CD4-positive, CD25-positive, alpha-beta regulatory T cell (primary cell): ENCODE data around the gene GET4. TPM values are rescaled to one million over a fixed set of nuclear protein-coding genes. Genes with fewer than 3 reads are reported as not detected.

Experiments used
- ATAC-seq, 2 donors: fragments of 150-1000 bp; cut with Tn5 transposase; one replicate each; pipeline ENCODE4 v1.10.0; 2021; ENCODE audit warnings: low read depth in 2 of 2, moderate number of reproducible peaks in 2 of 2, moderate library complexity in 1 of 2
- DNase-seq, 3 donors: peaks; one replicate each; pipeline versions ENCODE4 v3.0.0 to v3.0.0-alpha.2; 2012 to 2022; ENCODE audit warnings: mixed read lengths in 1 of 3
- H3K27ac ChIP-seq: one replicate; pipeline ENCODE4 v1.7.0; 2013; ENCODE audit warnings: mild to moderate bottlenecking, low read length; ENCODE audit not compliant: insufficient read depth, poor library complexity, severe bottlenecking
- H3K27me3 ChIP-seq: one replicate; pipeline ENCODE4 v1.7.0; 2013; ENCODE audit warnings: low read length; ENCODE audit not compliant: control insufficient read depth, insufficient read depth
- H3K36me3 ChIP-seq: one replicate; pipeline ENCODE4 v1.7.0; 2013; ENCODE audit warnings: mild to moderate bottlenecking, low read length, moderate library complexity; ENCODE audit not compliant: control insufficient read depth, insufficient read depth
- H3K4me1 ChIP-seq: 2 replicates; pipeline ENCODE4 v1.7.0; 2013; ENCODE audit warnings: mild to moderate bottlenecking, low read length; ENCODE audit not compliant: insufficient read depth, control insufficient read depth, poor library complexity, severe bottlenecking
- H3K4me3 ChIP-seq: one replicate; pipeline ENCODE4 v1.7.0; 2013; ENCODE audit warnings: low read depth, mild to moderate bottlenecking, low read length, moderate library complexity
- H3K9me3 ChIP-seq, 2 experiments: 1 replicate in 1 of 2; 2 replicates in 1 of 2; pipeline ENCODE4 v1.7.0; 2013; ENCODE audit warnings: low read length in 2 of 2, mild to moderate bottlenecking in 1 of 2, moderate library complexity in 1 of 2; ENCODE audit not compliant: control insufficient read depth in 2 of 2
- H3K27ac Mint-ChIP-seq, 3 donors: one replicate each; pipeline ENCODE4 v1.8.0; 2020 to 2022; ENCODE audit warnings: mild to moderate bottlenecking in 3 of 3, mixed read lengths in 3 of 3, moderate library complexity in 2 of 3
- H3K27me3 Mint-ChIP-seq: one replicate; pipeline ENCODE4 v1.8.0; 2022; ENCODE audit warnings: mild to moderate bottlenecking, mixed read lengths
- H3K36me3 Mint-ChIP-seq: one replicate; pipeline ENCODE4 v1.8.0; 2020; ENCODE audit warnings: mixed read lengths
- H3K4me1 Mint-ChIP-seq, 4 donors: one replicate each; pipeline ENCODE4 v1.8.0; 2020 to 2022; ENCODE audit warnings: mixed read lengths in 4 of 4, mild to moderate bottlenecking in 1 of 4
- H3K4me3 Mint-ChIP-seq, 4 donors: one replicate each; pipeline ENCODE4 v1.8.0; 2020 to 2022; ENCODE audit warnings: mild to moderate bottlenecking in 4 of 4, mixed read lengths in 4 of 4, moderate library complexity in 3 of 4
- H3K9me3 Mint-ChIP-seq, 7 donors: one replicate each; pipeline ENCODE4 v1.8.0; 2020 to 2022; ENCODE audit warnings: mixed read lengths in 7 of 7, mild to moderate bottlenecking in 3 of 7, moderate library complexity in 2 of 7
- polyA plus RNA-seq, 4 donors: library from polyadenylated mRNA; unstranded; fragments of 300-500 nt; fragmentation: Illumina TruSeq; gene quantifications; one replicate each; pipeline ENCODE4 v1.2.3, GENCODE V29; 2021
- total RNA-seq: library from RNA; stranded (reverse); gene quantifications from one replicate; pipeline ENCODE4 v1.2.3, GENCODE V29; 2022

GET4 gene
- total and polyA plus RNA-seq, 5 donors from 2014 or later, result 23.9 to 67.8 (median 28.9) TPM

DNA sequence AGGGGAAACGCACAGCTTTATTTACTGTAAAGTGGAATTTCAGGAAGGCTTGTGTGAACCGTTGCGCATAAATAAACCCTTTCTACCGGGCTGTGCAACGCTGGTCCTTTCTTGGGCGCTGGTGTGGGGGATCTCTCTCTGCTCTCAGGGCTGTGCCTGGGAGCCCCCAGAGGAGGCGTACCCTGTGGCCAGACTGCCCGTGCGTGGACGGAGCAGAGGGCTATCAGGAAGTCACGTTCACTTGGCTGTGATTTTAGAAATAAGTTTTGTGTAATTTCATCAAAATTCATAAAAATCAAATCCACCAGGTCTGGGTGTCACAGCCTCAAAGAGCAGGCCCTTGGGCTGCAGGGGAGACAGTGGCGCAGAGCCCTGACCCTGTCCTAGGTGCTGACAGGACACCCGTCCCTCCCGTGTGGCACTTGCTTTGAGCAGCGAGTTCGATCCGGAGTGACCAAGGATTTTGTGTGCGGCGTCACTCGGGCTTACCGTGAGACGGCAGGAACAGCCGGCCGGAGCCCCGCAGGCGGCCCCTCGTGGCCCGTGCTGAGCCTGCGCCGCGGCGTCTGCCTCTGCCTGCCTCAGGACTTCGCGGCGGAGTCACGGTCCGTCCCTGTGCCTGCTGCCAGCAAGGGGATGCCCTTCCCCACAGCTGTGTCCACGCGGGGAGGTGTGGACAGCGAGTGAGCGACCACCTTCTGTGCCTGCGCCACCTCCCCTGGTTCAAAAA is 20.2 kb downstream of the GET4 start:
- Histone ChIP-seq H3K36me3 (peaks cover 49% of the 10 kb centered on the region), H3K4me3 (no peak overlapping the region), H3K4me1 (no peaks in the 10 kb centered on the region), H3K27me3 (no peaks in the 10 kb centered on the region), H3K27ac (no peak overlapping the region), H3K9me3 (no peaks in the 10 kb centered on the region)
- H3K27me3 Mint-ChIP-seq, result no peaks in the 10 kb centered on the region
- H3K4me1 Mint-ChIP-seq, result peaks cover 0 to 4% (median under 1%) of the 10 kb centered on the region in 4 donors
- no peak overlapping the region for H3K27ac Mint-ChIP-seq
- H3K4me3 Mint-ChIP-seq, result no peak overlapping the region
- ATAC-seq, result no peak
- H3K36me3 Mint-ChIP-seq, result peaks cover 21% of the 10 kb centered on the region
- DNase-seq, result no peak
- no peaks in the 10 kb centered on the region for H3K9me3 Mint-ChIP-seq

DNA sequence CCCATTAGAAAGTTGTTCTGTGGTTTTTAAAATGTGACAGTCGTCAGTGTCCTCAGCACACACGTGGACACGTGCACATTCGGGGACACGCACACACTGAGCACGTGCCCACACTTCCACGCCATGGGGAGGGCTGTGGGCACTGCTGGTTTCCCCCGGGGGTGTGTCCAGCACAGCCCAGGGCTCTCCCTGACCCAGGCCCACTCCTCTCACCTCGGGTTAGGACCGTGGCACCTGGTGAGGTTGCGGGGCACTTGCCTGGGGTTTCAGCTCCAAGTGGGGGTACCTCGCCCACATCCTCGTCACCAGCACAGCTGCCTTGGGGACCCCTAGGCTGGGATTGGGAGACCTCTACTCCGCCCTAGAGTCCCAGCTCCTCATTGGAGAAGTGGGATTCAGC is 20.7 kb downstream of the GET4 start:
- no peak overlapping the region for H3K27ac Mint-ChIP-seq
- DNase-seq (no peak), ATAC-seq (no peak)
- H3K27ac ChIP-seq, result no peak overlapping the region
- peaks cover 21% of the 10 kb centered on the region for H3K36me3 Mint-ChIP-seq
- no peaks in the 10 kb centered on the region for H3K27me3 Mint-ChIP-seq
- H3K4me3 ChIP-seq, result no peak overlapping the region
- no peaks in the 10 kb centered on the region for H3K9me3 Mint-ChIP-seq
- H3K4me1 Mint-ChIP-seq, result peaks cover 0 to 4% (median under 1%) of the 10 kb centered on the region in 4 donors
- H3K27me3 ChIP-seq, result no peaks in the 10 kb centered on the region
- H3K36me3 ChIP-seq, result peaks cover 43% of the 10 kb centered on the region
- no peaks in the 10 kb centered on the region for H3K4me1 ChIP-seq
- H3K9me3 ChIP-seq, result no peaks in the 10 kb centered on the region
- H3K4me3 Mint-ChIP-seq, result no peak overlapping the region

DNA sequence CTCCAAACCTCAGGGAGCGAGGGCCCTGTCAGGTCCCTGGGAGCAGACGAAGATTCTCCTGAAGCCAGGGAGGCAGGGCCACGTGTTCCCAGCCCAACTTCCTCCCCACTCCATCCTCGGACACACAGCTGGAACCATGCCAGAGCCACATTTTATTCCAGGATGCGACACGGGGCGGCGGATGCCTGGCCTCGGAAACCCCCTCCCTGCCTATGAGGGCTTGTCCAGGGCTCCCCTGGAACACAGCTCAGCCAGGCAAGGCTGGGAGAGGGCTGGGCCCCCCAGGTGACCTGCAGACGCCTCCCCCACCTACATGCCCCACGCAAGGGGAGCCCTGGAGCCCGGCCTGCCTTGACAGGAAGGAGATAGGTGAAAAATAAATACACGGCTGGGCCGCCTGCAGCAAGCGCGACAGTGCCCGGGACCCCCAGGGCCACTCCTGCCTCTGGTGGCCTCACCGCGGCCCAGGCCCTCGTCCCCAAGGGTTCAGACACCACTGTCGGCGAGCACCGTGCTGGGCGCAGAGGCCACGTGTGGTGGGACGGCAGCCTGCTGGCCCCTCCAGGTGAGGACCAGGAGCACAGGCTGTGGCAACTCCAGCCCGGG is 21.5 kb downstream of the GET4 start:
- no peak overlapping the region for H3K27ac Mint-ChIP-seq
- Histone ChIP-seq H3K27me3 (no peaks in the 10 kb centered on the region), H3K9me3 (no peaks in the 10 kb centered on the region), H3K4me1 (no peaks in the 10 kb centered on the region), H3K4me3 (no peak overlapping the region), H3K27ac (no peak overlapping the region), H3K36me3 (peaks cover 35% of the 10 kb centered on the region)
- DNase-seq (no peak), ATAC-seq (no peak)
- H3K9me3 Mint-ChIP-seq, result peaks cover 0 to 1% (median 0%) of the 10 kb centered on the region in 7 donors
- H3K36me3 Mint-ChIP-seq, result peaks cover 18% of the 10 kb centered on the region
- peaks cover 0 to 4% (median under 1%) of the 10 kb centered on the region in 4 donors for H3K4me1 Mint-ChIP-seq
- no peaks in the 10 kb centered on the region for H3K27me3 Mint-ChIP-seq
- no peak overlapping the region for H3K4me3 Mint-ChIP-seq

DNA sequence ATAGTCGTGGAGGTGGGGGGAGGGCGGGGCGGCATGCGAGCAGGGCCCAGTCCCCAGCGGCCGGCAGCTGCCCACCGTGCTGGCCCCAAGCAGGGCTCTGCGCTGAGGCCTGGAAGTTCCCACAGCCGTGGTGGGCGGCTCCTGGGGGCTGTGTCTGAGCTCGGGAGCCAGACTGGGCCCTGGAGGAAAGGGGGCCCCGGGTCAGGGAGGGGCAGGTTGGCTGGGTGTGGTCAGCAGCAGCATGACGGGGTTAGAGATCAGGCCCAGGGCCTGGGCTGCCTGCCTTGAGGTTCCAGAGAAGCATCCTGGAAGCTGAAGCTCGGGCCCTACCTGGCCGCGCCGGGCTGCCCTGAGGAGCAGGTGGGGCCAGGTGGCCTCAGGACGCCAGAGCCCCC is 22.1 kb downstream of the GET4 start:
- Histone ChIP-seq H3K4me1 (no peaks in the 10 kb centered on the region), H3K27ac (no peak overlapping the region), H3K36me3 (peaks cover 30% of the 10 kb centered on the region), H3K4me3 (no peak overlapping the region), H3K27me3 (no peaks in the 10 kb centered on the region), H3K9me3 (no peaks in the 10 kb centered on the region)
- Mint-ChIP-seq H3K4me1 (peaks cover 0 to 4% (median under 1%) of the 10 kb centered on the region in 4 donors), H3K4me3 (no peak overlapping the region), H3K27me3 (no peaks in the 10 kb centered on the region), H3K36me3 (peaks cover 18% of the 10 kb centered on the region), H3K27ac (no peak overlapping the region), H3K9me3 (peaks cover 0 to 4% (median 0%) of the 10 kb centered on the region in 7 donors)
- DNase-seq (no peak), ATAC-seq (no peak)

DNA sequence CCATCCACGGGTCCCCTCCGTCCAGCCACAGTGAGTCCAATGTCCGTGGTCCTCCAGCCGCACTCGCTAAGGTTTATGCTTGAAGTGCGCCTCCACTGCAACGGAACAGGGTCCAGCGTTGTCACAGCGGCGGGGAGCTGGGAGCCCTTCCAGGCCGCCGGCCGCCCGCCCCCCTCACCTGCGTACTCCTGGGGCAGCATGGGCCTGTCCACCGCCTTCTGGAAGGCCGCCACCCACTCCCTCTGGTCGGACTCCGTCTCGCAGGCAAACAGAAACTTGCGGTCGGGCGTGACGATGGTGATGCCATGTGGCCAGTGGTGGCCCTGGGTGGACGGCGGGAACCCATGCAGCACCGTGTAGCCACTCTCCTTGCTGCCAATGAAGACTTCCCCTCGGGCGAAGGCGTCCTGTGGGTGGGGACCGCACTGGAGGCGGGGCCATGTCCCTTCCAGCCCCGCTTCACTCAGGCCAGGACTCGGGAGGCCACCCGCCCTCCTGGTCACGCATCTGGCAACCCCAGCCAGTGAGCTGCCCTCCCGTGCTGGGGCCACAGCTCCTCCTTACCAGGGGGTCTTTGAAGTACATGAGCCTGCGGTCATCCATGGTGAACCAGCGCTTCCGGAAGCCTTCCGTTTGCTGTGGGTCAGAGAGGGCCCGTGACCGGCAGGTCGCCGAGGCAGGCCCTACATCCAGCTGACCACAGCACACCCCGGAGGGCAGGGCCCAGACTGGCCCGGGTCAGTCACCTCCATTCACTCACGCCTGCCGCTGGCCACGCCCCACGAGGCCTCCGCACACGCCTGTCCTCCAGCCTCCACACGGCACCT is 22.7 kb downstream of the GET4 start:
- H3K4me3 Mint-ChIP-seq, result no peak overlapping the region

DNA sequence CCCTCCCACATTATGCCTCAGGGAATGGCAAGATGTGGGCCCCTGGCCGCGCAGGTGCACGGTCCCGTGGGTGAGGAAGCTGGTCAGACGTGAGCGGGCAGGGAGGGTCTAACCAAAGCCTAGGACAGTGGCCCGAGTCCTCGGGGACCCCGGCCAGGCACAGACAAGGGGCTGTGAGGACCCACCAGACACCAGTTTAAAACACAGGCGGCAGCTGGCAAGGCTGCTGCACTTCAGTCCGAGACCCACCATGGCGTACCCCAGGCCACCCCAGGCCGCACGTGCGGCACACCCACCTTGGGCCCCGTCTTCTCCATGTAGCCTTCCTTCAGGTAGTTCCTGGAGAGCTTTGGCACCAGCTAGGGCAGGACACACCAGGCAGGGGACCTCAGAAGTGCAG is 23.5 kb downstream of the GET4 start:
- Mint-ChIP-seq H3K4me1 (peaks cover 0 to 4% (median under 1%) of the 10 kb centered on the region in 4 donors), H3K27me3 (no peaks in the 10 kb centered on the region), H3K9me3 (peaks cover 0 to 4% (median 0%) of the 10 kb centered on the region in 7 donors), H3K4me3 (no peak overlapping the region), H3K27ac (peak overlapping the region in 1 of 3 donors; percentile 20), H3K36me3 (peaks cover 15% of the 10 kb centered on the region)
- H3K4me3 ChIP-seq, result no peak overlapping the region
- H3K9me3 ChIP-seq, result no peaks in the 10 kb centered on the region
- H3K36me3 ChIP-seq, result peaks cover 18% of the 10 kb centered on the region
- H3K27me3 ChIP-seq, result no peaks in the 10 kb centered on the region
- no peaks in the 10 kb centered on the region for H3K4me1 ChIP-seq
- no peak overlapping the region for H3K27ac ChIP-seq
- no peak for DNase-seq
- no peak for ATAC-seq

More for the DNA sequence above, 22.7 kb downstream of the GET4 start:
- no peak for DNase-seq
- H3K27me3 ChIP-seq, result no peaks in the 10 kb centered on the region
- H3K36me3 ChIP-seq, result peaks cover 26% of the 10 kb centered on the region
- H3K27ac Mint-ChIP-seq, result no peak overlapping the region
- H3K9me3 ChIP-seq, result no peaks in the 10 kb centered on the region
- peaks cover 0 to 4% (median 0%) of the 10 kb centered on the region in 7 donors for H3K9me3 Mint-ChIP-seq
- no peaks in the 10 kb centered on the region for H3K27me3 Mint-ChIP-seq
- no peak overlapping the region for H3K4me3 ChIP-seq
- no peak overlapping the region for H3K27ac ChIP-seq
- no peak for ATAC-seq
- no peaks in the 10 kb centered on the region for H3K4me1 ChIP-seq
- H3K4me1 Mint-ChIP-seq, result peaks cover 0 to 4% (median under 1%) of the 10 kb centered on the region in 4 donors
- peaks cover 18% of the 10 kb centered on the region for H3K36me3 Mint-ChIP-seq

DNA sequence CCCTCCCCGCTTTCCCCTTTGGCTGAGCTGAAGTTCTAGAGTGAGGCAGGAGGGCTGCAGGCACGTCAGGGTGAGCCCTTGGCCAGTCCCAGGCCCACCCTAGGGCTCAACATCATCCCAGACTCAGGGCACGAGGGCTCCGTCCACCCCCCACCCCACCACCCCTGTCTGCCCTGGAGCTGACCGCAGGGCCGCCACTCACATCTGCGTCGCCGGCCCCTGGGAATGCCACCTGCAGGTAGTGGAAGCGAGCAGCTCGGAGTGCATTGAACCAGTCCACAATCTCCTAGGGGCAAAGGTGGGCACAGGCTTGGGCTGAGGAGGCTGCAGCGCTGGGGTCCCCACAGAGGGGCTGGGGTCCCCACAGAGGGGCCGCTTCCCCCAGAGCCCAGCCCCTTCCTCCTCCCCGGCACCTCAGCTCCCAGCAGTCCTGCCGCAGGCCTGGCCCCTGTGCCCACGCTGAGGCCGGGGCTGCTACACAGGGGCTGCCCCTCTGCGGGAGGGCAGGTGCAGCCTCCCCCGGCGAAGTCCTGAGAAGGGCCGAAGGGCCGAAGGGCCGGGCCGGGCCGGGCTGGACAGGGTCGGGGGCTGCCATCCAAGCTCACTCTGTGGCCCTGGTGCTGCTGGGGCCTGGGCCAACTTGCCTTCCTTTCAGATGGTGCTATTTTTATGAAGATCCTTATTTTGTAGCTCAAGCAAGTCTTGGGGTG is 24.1 kb downstream of the GET4 start:
- H3K4me3 ChIP-seq, result no peak overlapping the region
- Mint-ChIP-seq H3K4me3 (no peak overlapping the region), H3K27ac (no peak overlapping the region), H3K9me3 (peaks cover 0 to 4% (median 0%) of the 10 kb centered on the region in 7 donors), H3K4me1 (peaks cover 0 to 4% (median under 1%) of the 10 kb centered on the region in 4 donors), H3K27me3 (no peaks in the 10 kb centered on the region), H3K36me3 (peaks cover 11% of the 10 kb centered on the region)
- no peaks in the 10 kb centered on the region for H3K4me1 ChIP-seq
- H3K27me3 ChIP-seq, result no peaks in the 10 kb centered on the region
- H3K27ac ChIP-seq, result no peak overlapping the region
- ATAC-seq (no peak), DNase-seq (no peak)
- H3K9me3 ChIP-seq, result no peaks in the 10 kb centered on the region
- H3K36me3 ChIP-seq, result peaks cover 11% of the 10 kb centered on the region
